Measurements from ENCODE around the gene GABRD.

The GABRD gene

DNA sequence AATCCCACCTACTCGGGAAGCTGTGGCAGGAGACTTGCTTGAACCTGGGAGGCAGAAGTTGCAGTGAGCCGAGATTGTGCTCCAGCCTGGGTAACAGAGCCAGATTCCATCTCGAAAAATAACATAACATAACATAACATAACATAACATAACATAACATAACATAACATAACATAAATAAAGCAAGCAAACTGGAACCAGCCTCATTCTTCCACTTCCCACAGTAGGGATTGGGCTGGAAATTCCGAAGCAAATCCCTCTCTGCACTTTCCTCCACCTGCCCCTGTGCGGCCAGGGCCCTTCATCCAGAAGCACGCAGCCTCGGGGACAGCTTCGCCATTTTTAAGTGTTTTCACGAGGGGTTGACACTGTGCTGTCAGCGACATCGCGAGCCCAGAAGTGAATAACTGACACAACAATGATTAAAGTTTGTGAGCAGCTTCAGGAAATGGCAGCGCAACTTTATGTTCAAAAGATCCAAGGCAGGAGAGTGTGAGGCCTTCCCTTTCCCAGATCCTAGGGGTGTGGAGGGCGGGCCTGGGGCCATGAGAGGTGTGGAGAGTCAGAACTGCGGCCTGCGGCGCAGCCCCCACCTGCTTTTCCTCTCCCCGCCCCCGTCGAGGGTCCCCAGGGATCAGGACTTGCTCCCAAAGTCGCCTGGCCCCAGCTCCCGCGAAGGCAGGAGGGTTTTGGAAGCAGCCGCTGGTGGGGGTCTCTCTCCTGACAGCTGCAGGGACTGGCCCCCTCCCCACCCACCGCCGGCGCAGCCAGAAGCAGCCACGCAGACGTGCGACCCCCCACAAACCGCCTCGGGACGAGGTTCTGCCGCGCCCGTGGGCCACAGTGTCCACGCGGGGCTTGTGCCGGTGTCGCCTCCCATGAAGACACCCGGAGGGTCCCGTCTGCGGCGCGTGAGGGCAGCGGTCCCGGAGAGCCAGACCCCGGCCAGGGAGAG lies 651 bp upstream of the GABRD start:
- H3K27me3 ChIP-seq (ENCODE audit: control insufficient read depth in 2 of 2, insufficient read depth in 2 of 2, low read length in 2 of 2): peaks cover 34 to 44% of the 10 kb centered on the region in 2 donors
- no peaks in the 10 kb centered on the region for H3K9me3 ChIP-seq (ENCODE audit: control insufficient read depth in 2 of 2, low read length in 2 of 2)
- H3K9ac ChIP-seq (ENCODE audit: low read depth in 1 of 2, low read length in 2 of 2): no peak overlapping the region
- H3K4me1 ChIP-seq (ENCODE audit: control insufficient read depth in 2 of 2, insufficient read depth in 2 of 2, low read length in 2 of 2): peaks cover 0 to 3% of the 10 kb centered on the region in 2 donors
- H3K4me3 ChIP-seq (ENCODE audit: low read length in 2 of 2): no peak overlapping the region
- H3K36me3 ChIP-seq (ENCODE audit: control insufficient read depth in 2 of 2, insufficient read depth in 2 of 2, low read length in 2 of 2): no peaks in the 10 kb centered on the region
- H3K27ac ChIP-seq (ENCODE audit: low read depth in 2 of 2, low read length in 2 of 2): no peak overlapping the region

DNA sequence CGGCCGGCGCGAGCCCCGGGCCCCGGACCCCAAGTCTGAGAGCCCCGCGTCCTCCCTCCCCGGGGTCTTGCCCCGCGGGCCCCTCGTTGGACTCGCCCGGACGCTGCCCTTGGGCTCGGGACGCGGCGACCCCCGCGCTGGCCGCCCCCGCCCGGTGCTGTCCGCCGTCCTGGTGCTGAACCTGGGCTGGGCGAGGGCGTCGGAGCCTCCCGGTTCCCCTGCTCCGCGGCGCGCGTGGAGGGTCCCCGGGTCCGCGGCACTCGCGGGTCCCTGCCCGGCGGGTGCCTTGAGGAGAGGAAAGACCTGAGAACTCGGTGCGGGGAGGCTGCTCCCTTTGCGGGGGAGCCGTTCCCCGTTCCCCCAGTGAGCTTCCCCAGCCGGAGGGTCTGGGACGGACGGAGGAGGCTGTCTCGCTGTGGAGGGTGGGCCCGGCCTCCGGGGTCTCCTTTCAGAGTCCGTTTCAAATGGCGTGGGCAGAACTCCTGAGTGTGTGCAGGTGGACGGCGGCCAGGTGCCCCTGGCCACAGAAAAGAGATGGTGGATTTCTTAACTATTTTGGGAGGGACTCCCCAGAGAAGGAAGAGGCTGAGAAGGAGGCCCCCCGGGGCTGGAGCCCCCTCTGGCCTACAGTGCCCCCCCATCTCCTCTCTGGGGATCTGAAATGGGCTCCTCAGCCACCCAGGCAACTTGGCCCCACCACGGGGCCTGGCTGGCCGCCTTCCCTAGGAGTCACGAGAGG lies 595 bp downstream of the GABRD start:
- Histone ChIP-seq H3K4me3 (ENCODE audit: low read length in 2 of 2) (no peak overlapping the region), H3K27me3 (ENCODE audit: control insufficient read depth in 2 of 2, insufficient read depth in 2 of 2, low read length in 2 of 2) (peaks cover 30 to 38% of the 10 kb centered on the region in 2 donors), H3K27ac (ENCODE audit: low read depth in 2 of 2, low read length in 2 of 2) (no peak overlapping the region), H3K36me3 (ENCODE audit: control insufficient read depth in 2 of 2, insufficient read depth in 2 of 2, low read length in 2 of 2) (no peaks in the 10 kb centered on the region), H3K9me3 (ENCODE audit: control insufficient read depth in 2 of 2, low read length in 2 of 2) (no peaks in the 10 kb centered on the region), H3K4me1 (ENCODE audit: control insufficient read depth in 2 of 2, insufficient read depth in 2 of 2, low read length in 2 of 2) (peaks cover 0 to 3% of the 10 kb centered on the region in 2 donors), H3K9ac (ENCODE audit: low read depth in 1 of 2, low read length in 2 of 2) (no peak overlapping the region)

DNA sequence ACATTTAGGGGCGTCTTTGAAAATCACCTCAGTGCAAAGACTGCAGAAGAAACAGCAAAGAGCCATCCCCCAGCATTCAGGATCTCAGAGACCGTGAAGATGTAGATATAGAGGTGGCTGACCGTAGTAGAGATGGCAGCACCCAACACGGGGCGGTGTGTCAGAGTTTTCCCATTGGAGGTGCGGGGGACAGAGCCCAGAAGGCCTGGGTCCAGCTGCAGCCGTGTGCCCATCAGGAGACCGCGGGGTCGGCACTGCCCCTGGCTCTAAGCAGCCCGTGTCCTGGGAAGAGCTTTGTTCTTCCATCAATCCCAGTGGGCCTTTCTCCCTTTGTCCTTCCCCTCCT lies 1.1 kb downstream of the GABRD start:
- H3K36me3 ChIP-seq (ENCODE audit: control insufficient read depth in 2 of 2, insufficient read depth in 2 of 2, low read length in 2 of 2): no peaks in the 10 kb centered on the region
- H3K4me1 ChIP-seq (ENCODE audit: control insufficient read depth in 2 of 2, insufficient read depth in 2 of 2, low read length in 2 of 2): peaks cover 0 to 3% of the 10 kb centered on the region in 2 donors
- no peaks in the 10 kb centered on the region for H3K9me3 ChIP-seq (ENCODE audit: control insufficient read depth in 2 of 2, low read length in 2 of 2)
- H3K27me3 ChIP-seq (ENCODE audit: control insufficient read depth in 2 of 2, insufficient read depth in 2 of 2, low read length in 2 of 2): peaks cover 30 to 36% of the 10 kb centered on the region in 2 donors
- H3K27ac ChIP-seq (ENCODE audit: low read depth in 2 of 2, low read length in 2 of 2): no peak overlapping the region
- no peak overlapping the region for H3K4me3 ChIP-seq (ENCODE audit: low read length in 2 of 2)
- H3K9ac ChIP-seq (ENCODE audit: low read depth in 1 of 2, low read length in 2 of 2): no peak overlapping the region

DNA sequence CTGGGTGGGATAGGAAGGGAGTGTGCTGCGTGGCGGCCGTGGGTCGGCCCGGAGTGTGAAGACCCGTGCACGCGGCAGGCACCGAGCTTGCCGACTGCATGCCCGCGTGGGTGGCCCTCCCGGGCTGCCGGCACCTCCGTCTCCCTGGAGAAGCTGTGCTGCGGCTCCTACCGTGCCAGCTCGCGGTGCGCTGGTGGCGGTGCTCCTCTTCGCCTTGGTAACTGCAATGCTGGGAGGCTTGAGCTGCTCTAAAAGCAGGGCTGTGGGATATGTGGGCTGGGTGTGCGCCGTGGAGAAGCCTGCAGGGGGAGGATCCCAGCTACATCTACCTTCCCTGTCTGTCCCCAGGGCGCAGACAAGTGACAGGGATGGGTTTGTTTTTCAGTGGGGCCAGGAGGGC lies 2.4 kb downstream of the GABRD start:
- no peak overlapping the region for H3K9ac ChIP-seq (ENCODE audit: low read depth in 1 of 2, low read length in 2 of 2)
- no peak overlapping the region for H3K27ac ChIP-seq (ENCODE audit: low read depth in 2 of 2, low read length in 2 of 2)
- H3K36me3 ChIP-seq (ENCODE audit: control insufficient read depth in 2 of 2, insufficient read depth in 2 of 2, low read length in 2 of 2): no peaks in the 10 kb centered on the region
- peaks cover 0 to 3% of the 10 kb centered on the region in 2 donors for H3K4me1 ChIP-seq (ENCODE audit: control insufficient read depth in 2 of 2, insufficient read depth in 2 of 2, low read length in 2 of 2)
- H3K27me3 ChIP-seq (ENCODE audit: control insufficient read depth in 2 of 2, insufficient read depth in 2 of 2, low read length in 2 of 2): peaks cover 30 to 36% of the 10 kb centered on the region in 2 donors
- no peak overlapping the region for H3K4me3 ChIP-seq (ENCODE audit: low read length in 2 of 2)
- no peaks in the 10 kb centered on the region for H3K9me3 ChIP-seq (ENCODE audit: control insufficient read depth in 2 of 2, low read length in 2 of 2)

DNA sequence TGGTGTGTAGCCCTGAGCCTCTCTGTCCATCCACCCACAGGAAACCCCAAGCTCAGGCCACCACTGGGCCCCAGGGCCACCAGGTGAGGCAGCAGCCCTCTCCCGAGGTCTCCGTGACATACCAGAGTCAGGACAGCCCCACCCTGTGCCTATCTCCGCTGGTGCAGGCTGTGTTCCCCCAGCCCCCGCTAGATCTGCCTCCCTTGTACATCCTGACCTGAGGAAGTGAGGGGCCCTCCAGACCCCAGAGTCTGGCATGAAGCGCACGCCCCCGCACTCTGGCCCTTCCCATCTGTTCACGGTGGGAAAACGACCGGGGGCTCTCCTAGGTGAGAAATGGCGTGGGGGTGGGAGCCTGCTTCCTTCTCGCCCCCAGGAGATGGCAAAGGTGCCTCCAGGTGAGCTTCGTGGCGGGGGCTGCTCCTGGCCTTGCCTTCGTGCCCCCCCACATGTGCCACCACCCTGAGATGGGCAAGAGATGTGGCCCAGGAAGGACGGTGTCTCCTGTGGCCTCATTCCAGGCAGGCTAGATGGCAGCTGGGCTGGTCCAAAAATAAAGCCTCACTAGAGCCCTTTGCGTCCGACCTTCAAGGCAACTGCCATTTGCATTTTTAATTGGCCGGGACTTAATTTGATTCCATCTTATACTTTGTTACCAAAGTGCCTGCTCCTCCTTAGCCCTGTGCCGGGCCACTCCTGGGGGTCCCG lies 3.1 kb downstream of the GABRD start:
- Histone ChIP-seq H3K9ac (ENCODE audit: low read depth in 1 of 2, low read length in 2 of 2) (no peak overlapping the region), H3K27ac (ENCODE audit: low read depth in 2 of 2, low read length in 2 of 2) (no peak overlapping the region), H3K9me3 (ENCODE audit: control insufficient read depth in 2 of 2, low read length in 2 of 2) (no peaks in the 10 kb centered on the region), H3K27me3 (ENCODE audit: control insufficient read depth in 2 of 2, insufficient read depth in 2 of 2, low read length in 2 of 2) (peaks cover 30 to 36% of the 10 kb centered on the region in 2 donors), H3K4me3 (ENCODE audit: low read length in 2 of 2) (no peak overlapping the region), H3K36me3 (ENCODE audit: control insufficient read depth in 2 of 2, insufficient read depth in 2 of 2, low read length in 2 of 2) (no peaks in the 10 kb centered on the region), H3K4me1 (ENCODE audit: control insufficient read depth in 2 of 2, insufficient read depth in 2 of 2, low read length in 2 of 2) (peaks cover 0 to 3% of the 10 kb centered on the region in 2 donors)

DNA sequence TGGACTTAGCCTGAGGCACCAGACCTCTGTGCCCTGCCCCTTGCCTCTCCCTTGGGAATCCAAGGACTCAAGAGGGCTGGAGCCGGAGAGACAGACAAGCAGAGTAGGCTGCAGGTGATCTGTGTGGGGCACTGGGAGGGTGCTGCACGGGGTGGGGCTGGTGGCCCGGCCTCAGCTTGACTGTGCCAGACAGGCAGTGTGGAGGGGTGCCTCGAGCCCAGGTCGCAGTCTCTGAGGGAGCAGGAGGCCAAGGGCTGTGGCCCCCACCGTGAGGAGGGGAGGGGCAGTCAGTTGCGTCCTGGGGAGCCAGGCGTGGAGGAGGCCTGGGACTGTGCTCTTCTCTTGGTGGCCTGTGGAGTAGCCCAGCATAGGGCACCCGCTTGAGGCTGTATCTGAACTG lies 4.0 kb downstream of the GABRD start:
- Histone ChIP-seq H3K4me1 (ENCODE audit: control insufficient read depth in 2 of 2, insufficient read depth in 2 of 2, low read length in 2 of 2) (peaks cover 0 to 3% of the 10 kb centered on the region in 2 donors), H3K27ac (ENCODE audit: low read depth in 2 of 2, low read length in 2 of 2) (no peak overlapping the region), H3K9me3 (ENCODE audit: control insufficient read depth in 2 of 2, low read length in 2 of 2) (no peaks in the 10 kb centered on the region), H3K36me3 (ENCODE audit: control insufficient read depth in 2 of 2, insufficient read depth in 2 of 2, low read length in 2 of 2) (no peaks in the 10 kb centered on the region), H3K4me3 (ENCODE audit: low read length in 2 of 2) (no peak overlapping the region), H3K9ac (ENCODE audit: low read depth in 1 of 2, low read length in 2 of 2) (no peak overlapping the region), H3K27me3 (ENCODE audit: control insufficient read depth in 2 of 2, insufficient read depth in 2 of 2, low read length in 2 of 2) (peaks cover 23 to 26% of the 10 kb centered on the region in 2 donors)

DNA sequence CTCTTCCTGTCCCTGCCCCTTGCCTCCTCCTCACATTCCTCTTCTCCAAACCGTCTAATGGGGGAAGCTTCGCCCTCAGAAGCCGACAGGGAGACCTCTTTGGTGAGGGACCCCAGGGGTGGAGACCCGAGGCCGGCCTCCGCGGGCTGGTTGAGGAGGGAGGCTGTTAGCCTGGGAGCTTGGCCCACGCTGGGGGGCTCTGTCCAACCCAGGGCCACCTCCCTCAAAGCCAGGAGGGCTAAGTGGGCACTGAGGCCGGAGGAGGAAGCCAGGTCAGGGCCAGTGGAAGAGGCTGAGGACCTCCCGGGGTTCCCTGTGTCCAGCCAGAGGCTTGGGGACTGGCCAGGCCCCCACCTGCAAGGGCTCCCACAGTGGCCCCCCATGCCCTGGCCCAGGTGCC lies 5.3 kb downstream of the GABRD start:
- Histone ChIP-seq H3K27ac (ENCODE audit: low read depth in 2 of 2, low read length in 2 of 2) (no peak overlapping the region), H3K27me3 (ENCODE audit: control insufficient read depth in 2 of 2, insufficient read depth in 2 of 2, low read length in 2 of 2) (peaks cover 20 to 22% of the 10 kb centered on the region in 2 donors), H3K9ac (ENCODE audit: low read depth in 1 of 2, low read length in 2 of 2) (no peak overlapping the region), H3K4me3 (ENCODE audit: low read length in 2 of 2) (no peak overlapping the region), H3K4me1 (ENCODE audit: control insufficient read depth in 2 of 2, insufficient read depth in 2 of 2, low read length in 2 of 2) (peaks cover 0 to 3% of the 10 kb centered on the region in 2 donors), H3K36me3 (ENCODE audit: control insufficient read depth in 2 of 2, insufficient read depth in 2 of 2, low read length in 2 of 2) (no peaks in the 10 kb centered on the region), H3K9me3 (ENCODE audit: control insufficient read depth in 2 of 2, low read length in 2 of 2) (no peaks in the 10 kb centered on the region)

DNA sequence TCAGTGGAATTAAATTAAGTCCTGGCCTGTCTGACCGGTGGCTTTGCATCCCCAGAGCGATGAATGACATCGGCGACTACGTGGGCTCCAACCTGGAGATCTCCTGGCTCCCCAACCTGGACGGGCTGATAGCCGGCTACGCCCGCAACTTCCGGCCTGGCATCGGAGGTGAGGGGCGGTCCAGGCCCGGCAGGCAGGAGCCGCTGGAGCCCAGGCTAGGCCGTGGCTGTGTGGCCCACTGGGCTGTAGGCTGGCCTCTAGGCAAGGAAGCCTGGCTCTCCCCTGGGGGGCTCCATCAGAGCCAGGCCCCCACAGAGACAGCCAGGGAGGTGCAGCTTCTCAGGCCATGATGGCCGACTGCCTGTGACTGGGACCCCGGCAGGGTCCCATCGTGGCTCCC lies 5.7 kb downstream of the GABRD start:
- Histone ChIP-seq H3K9ac (ENCODE audit: low read depth in 1 of 2, low read length in 2 of 2) (no peak overlapping the region), H3K4me3 (ENCODE audit: low read length in 2 of 2) (no peak overlapping the region), H3K27ac (ENCODE audit: low read depth in 2 of 2, low read length in 2 of 2) (no peak overlapping the region), H3K27me3 (ENCODE audit: control insufficient read depth in 2 of 2, insufficient read depth in 2 of 2, low read length in 2 of 2) (peaks cover 17 to 18% of the 10 kb centered on the region in 2 donors), H3K4me1 (ENCODE audit: control insufficient read depth in 2 of 2, insufficient read depth in 2 of 2, low read length in 2 of 2) (no peaks in the 10 kb centered on the region), H3K36me3 (ENCODE audit: control insufficient read depth in 2 of 2, insufficient read depth in 2 of 2, low read length in 2 of 2) (no peaks in the 10 kb centered on the region), H3K9me3 (ENCODE audit: control insufficient read depth in 2 of 2, low read length in 2 of 2) (no peaks in the 10 kb centered on the region)

DNA sequence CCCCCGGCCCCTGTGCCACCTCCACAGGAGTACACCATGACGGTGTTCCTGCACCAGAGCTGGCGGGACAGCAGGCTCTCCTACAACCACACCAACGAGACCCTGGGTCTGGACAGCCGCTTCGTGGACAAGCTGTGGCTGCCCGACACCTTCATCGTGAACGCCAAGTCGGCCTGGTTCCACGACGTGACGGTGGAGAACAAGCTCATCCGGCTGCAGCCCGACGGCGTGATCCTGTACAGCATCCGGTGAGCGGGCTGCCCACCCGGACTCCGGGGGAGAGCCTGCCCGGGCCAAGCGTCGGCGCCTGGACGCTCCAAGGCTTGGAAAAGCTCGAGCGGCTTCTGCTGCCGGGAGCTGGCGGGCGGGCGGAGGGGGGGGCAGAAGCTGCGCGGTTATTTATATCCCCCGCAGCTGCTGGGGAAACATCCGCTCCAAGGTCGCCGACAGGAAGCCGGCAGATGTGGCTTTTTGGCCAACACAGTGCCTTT lies 6.4 kb downstream of the GABRD start:
- H3K4me3 ChIP-seq (ENCODE audit: low read length in 2 of 2): no peak overlapping the region
- peaks cover 11 to 12% of the 10 kb centered on the region in 2 donors for H3K27me3 ChIP-seq (ENCODE audit: control insufficient read depth in 2 of 2, insufficient read depth in 2 of 2, low read length in 2 of 2)
- no peaks in the 10 kb centered on the region for H3K36me3 ChIP-seq (ENCODE audit: control insufficient read depth in 2 of 2, insufficient read depth in 2 of 2, low read length in 2 of 2)
- H3K4me1 ChIP-seq (ENCODE audit: control insufficient read depth in 2 of 2, insufficient read depth in 2 of 2, low read length in 2 of 2): no peaks in the 10 kb centered on the region
- no peak overlapping the region for H3K9ac ChIP-seq (ENCODE audit: low read depth in 1 of 2, low read length in 2 of 2)
- no peak overlapping the region for H3K27ac ChIP-seq (ENCODE audit: low read depth in 2 of 2, low read length in 2 of 2)
- no peaks in the 10 kb centered on the region for H3K9me3 ChIP-seq (ENCODE audit: control insufficient read depth in 2 of 2, low read length in 2 of 2)

Measured in mucosa of rectum (tissue), 2 donors.